ENCODE results near the gene DYRK3.

DYRK3 gene

GRCh38 chr1:206658264-206658980 lies 23.1 kb downstream of the DYRK3 start:
- peak; percentile 78 for FAIRE-seq
- peak; percentile 80 for DNase-seq (ENCODE audit: insufficient read length, low spot score)
- TF ChIP-seq POLR2AphosphoS5 (IDR thresholded peaks at IDR 0.05; ENCODE audit: low read depth, low read length): no peak
- TF ChIP-seq SPI1 (IDR thresholded peaks at IDR 0.05; ENCODE audit: low read depth, low read length): no peak
- no peak for TF ChIP-seq TAF1 (IDR thresholded peaks at IDR 0.05; ENCODE audit: low read depth, low read length)
- no peak for TF ChIP-seq POLR2A (IDR thresholded peaks at IDR 0.05; ENCODE audit: low read depth, low read length)
- TF ChIP-seq POU2F2 (IDR thresholded peaks at IDR 0.05; ENCODE audit: low read depth, low read length): no peak
- TF ChIP-seq PAX5 (IDR thresholded peaks at IDR 0.05; ENCODE audit: insufficient read depth, low read length, severe bottlenecking): no peak

- DNase-seq (ENCODE audit: insufficient read length, low spot score) (no peak), FAIRE-seq (no peak)
- TF ChIP-seq POU2F2 (IDR thresholded peaks at IDR 0.05; ENCODE audit: low read depth, low read length) (no peak), POLR2AphosphoS5 (IDR thresholded peaks at IDR 0.05; ENCODE audit: low read depth, low read length) (no peak), TAF1 (IDR thresholded peaks at IDR 0.05; ENCODE audit: low read depth, low read length) (no peak), PAX5 (IDR thresholded peaks at IDR 0.05; ENCODE audit: insufficient read depth, low read length, severe bottlenecking) (no peak), SPI1 (IDR thresholded peaks at IDR 0.05; ENCODE audit: low read depth, low read length) (no peak), POLR2A (IDR thresholded peaks at IDR 0.05; ENCODE audit: low read depth, low read length) (no peak)
These were observed 23.6 kb downstream of the DYRK3 start for GRCh38 chr1:206658981-206659273.

- TF ChIP-seq SPI1 (IDR thresholded peaks at IDR 0.05; ENCODE audit: low read depth, low read length) (no peak), PAX5 (IDR thresholded peaks at IDR 0.05; ENCODE audit: insufficient read depth, low read length, severe bottlenecking) (no peak), POLR2AphosphoS5 (IDR thresholded peaks at IDR 0.05; ENCODE audit: low read depth, low read length) (no peak), POLR2A (IDR thresholded peaks at IDR 0.05; ENCODE audit: low read depth, low read length) (no peak), POU2F2 (IDR thresholded peaks at IDR 0.05; ENCODE audit: low read depth, low read length) (no peak), TAF1 (IDR thresholded peaks at IDR 0.05; ENCODE audit: low read depth, low read length) (no peak)
- FAIRE-seq (no peak), DNase-seq (ENCODE audit: insufficient read length, low spot score) (no peak)
These were observed 24.8 kb downstream of the DYRK3 start for GRCh38 chr1:206660136-206660535.

GRCh38 chr1:206661161-206661820 lies 26.0 kb downstream of the DYRK3 start:
- no peak for TF ChIP-seq POU2F2 (IDR thresholded peaks at IDR 0.05; ENCODE audit: low read depth, low read length)
- DNase-seq (ENCODE audit: insufficient read length, low spot score): no peak
- FAIRE-seq: no peak

GRCh38 chr1:206662396-206663092 lies 27.2 kb downstream of the DYRK3 start:
- FAIRE-seq (no peak), DNase-seq (ENCODE audit: insufficient read length, low spot score) (no peak)
- TF ChIP-seq PAX5 (IDR thresholded peaks at IDR 0.05; ENCODE audit: insufficient read depth, low read length, severe bottlenecking) (no peak), TAF1 (IDR thresholded peaks at IDR 0.05; ENCODE audit: low read depth, low read length) (no peak), SPI1 (IDR thresholded peaks at IDR 0.05; ENCODE audit: low read depth, low read length) (no peak), POLR2AphosphoS5 (IDR thresholded peaks at IDR 0.05; ENCODE audit: low read depth, low read length) (no peak), POU2F2 (IDR thresholded peaks at IDR 0.05; ENCODE audit: low read depth, low read length) (no peak), POLR2A (IDR thresholded peaks at IDR 0.05; ENCODE audit: low read depth, low read length) (no peak)

GRCh38 chr1:206663362-206663761 lies 28.0 kb downstream of the DYRK3 start:
- DNase-seq (ENCODE audit: insufficient read length, low spot score): no peak
- TF ChIP-seq PAX5 (IDR thresholded peaks at IDR 0.05; ENCODE audit: insufficient read depth, low read length, severe bottlenecking) (no peak), POLR2A (IDR thresholded peaks at IDR 0.05; ENCODE audit: low read depth, low read length) (no peak), POU2F2 (IDR thresholded peaks at IDR 0.05; ENCODE audit: low read depth, low read length) (no peak), POLR2AphosphoS5 (IDR thresholded peaks at IDR 0.05; ENCODE audit: low read depth, low read length) (no peak), SPI1 (IDR thresholded peaks at IDR 0.05; ENCODE audit: low read depth, low read length) (no peak)
- no peak for FAIRE-seq

GRCh38 chr1:206663832-206664652 lies 28.7 kb downstream of the DYRK3 start:
- DNase-seq (ENCODE audit: insufficient read length, low spot score): no peak
- peak; percentile 91 for FAIRE-seq
- no peak for TF ChIP-seq TAF1 (IDR thresholded peaks at IDR 0.05; ENCODE audit: low read depth, low read length)
- TF ChIP-seq POLR2AphosphoS5 (IDR thresholded peaks at IDR 0.05; ENCODE audit: low read depth, low read length): no peak
- TF ChIP-seq POLR2A (IDR thresholded peaks at IDR 0.05; ENCODE audit: low read depth, low read length): no peak

GRCh38 chr1:206664740-206665139 lies 29.4 kb downstream of the DYRK3 start:
- no peak for TF ChIP-seq PAX5 (IDR thresholded peaks at IDR 0.05; ENCODE audit: insufficient read depth, low read length, severe bottlenecking)
- no peak for TF ChIP-seq TAF1 (IDR thresholded peaks at IDR 0.05; ENCODE audit: low read depth, low read length)
- TF ChIP-seq POU2F2 (IDR thresholded peaks at IDR 0.05; ENCODE audit: low read depth, low read length): no peak
- no peak for TF ChIP-seq POLR2AphosphoS5 (IDR thresholded peaks at IDR 0.05; ENCODE audit: low read depth, low read length)
- TF ChIP-seq POLR2A (IDR thresholded peaks at IDR 0.05; ENCODE audit: low read depth, low read length): no peak
- TF ChIP-seq SPI1 (IDR thresholded peaks at IDR 0.05; ENCODE audit: low read depth, low read length): no peak
- FAIRE-seq: no peak
- DNase-seq (ENCODE audit: insufficient read length, low spot score): no peak

GRCh38 chr1:206666031-206666561 lies 30.8 kb downstream of the DYRK3 start:
- no peak for FAIRE-seq
- no peak for DNase-seq (ENCODE audit: insufficient read length, low spot score)
- TF ChIP-seq POU2F2 (IDR thresholded peaks at IDR 0.05; ENCODE audit: low read depth, low read length) (no peak), TAF1 (IDR thresholded peaks at IDR 0.05; ENCODE audit: low read depth, low read length) (no peak), POLR2A (IDR thresholded peaks at IDR 0.05; ENCODE audit: low read depth, low read length) (no peak), SPI1 (IDR thresholded peaks at IDR 0.05; ENCODE audit: low read depth, low read length) (no peak), PAX5 (IDR thresholded peaks at IDR 0.05; ENCODE audit: insufficient read depth, low read length, severe bottlenecking) (no peak), POLR2AphosphoS5 (IDR thresholded peaks at IDR 0.05; ENCODE audit: low read depth, low read length) (no peak)
